IMR-90 (cell line): ENCODE results near the gene MED13.

Experiments
- BHLHE40 ChIP-seq: fragments of 150-350 bp; IDR thresholded peaks from 2 replicates; pipeline ENCODE4 v1.6.1; 2016; ENCODE audit warnings: mild to moderate bottlenecking, low read depth, low read length
- CEBPB ChIP-seq: IDR thresholded peaks from 2 replicates; pipeline ENCODE4 v1.6.1; 2012; ENCODE audit warnings: low read depth, low read length, improper control_type of control experiment
- CTCF ChIP-seq: conservative IDR thresholded peaks from 2 replicates; pipeline ENCODE4 v1.5.1; 2012; ENCODE audit warnings: mild to moderate bottlenecking, low read depth, low read length, improper control_type of control experiment
- MAFK ChIP-seq: IDR thresholded peaks from 2 replicates; pipeline ENCODE4 v1.6.1; 2012; ENCODE audit warnings: low read depth, low read length, improper control_type of control experiment
- MAZ ChIP-seq: IDR thresholded peaks from 2 replicates; pipeline ENCODE4 v1.6.1; 2012; ENCODE audit warnings: low read depth, mild to moderate bottlenecking, low read length, improper control_type of control experiment, moderate library complexity, borderline replicate concordance
- MXI1 ChIP-seq: IDR thresholded peaks from 2 replicates; pipeline ENCODE4 v1.6.1; 2012; ENCODE audit warnings: low read depth, mild to moderate bottlenecking, low read length, moderate library complexity, borderline replicate concordance
- POLR2A ChIP-seq: IDR thresholded peaks from 2 replicates; pipeline ENCODE4 v1.6.1; 2012; ENCODE audit warnings: mild to moderate bottlenecking, low read depth, low read length
- RAD21 ChIP-seq: IDR thresholded peaks from 2 replicates; pipeline ENCODE4 v1.6.1; 2012; ENCODE audit warnings: low read length, improper control_type of control experiment
- RCOR1 ChIP-seq: IDR thresholded peaks from 2 replicates; pipeline ENCODE4 v1.6.1; 2012; ENCODE audit warnings: mild to moderate bottlenecking, low read length, improper control_type of control experiment; ENCODE audit not compliant: insufficient replicate concordance
- RFX5 ChIP-seq: IDR thresholded peaks from 2 replicates; pipeline ENCODE4 v1.8.0; 2012; ENCODE audit warnings: low read depth, mild to moderate bottlenecking, low read length, moderate library complexity
- USF2 ChIP-seq: fragments of 150-350 bp; IDR thresholded peaks from 2 replicates; pipeline ENCODE4 v1.6.1; 2017; ENCODE audit warnings: mild to moderate bottlenecking, antibody characterized with exemption, low read length, low read depth

DNA sequence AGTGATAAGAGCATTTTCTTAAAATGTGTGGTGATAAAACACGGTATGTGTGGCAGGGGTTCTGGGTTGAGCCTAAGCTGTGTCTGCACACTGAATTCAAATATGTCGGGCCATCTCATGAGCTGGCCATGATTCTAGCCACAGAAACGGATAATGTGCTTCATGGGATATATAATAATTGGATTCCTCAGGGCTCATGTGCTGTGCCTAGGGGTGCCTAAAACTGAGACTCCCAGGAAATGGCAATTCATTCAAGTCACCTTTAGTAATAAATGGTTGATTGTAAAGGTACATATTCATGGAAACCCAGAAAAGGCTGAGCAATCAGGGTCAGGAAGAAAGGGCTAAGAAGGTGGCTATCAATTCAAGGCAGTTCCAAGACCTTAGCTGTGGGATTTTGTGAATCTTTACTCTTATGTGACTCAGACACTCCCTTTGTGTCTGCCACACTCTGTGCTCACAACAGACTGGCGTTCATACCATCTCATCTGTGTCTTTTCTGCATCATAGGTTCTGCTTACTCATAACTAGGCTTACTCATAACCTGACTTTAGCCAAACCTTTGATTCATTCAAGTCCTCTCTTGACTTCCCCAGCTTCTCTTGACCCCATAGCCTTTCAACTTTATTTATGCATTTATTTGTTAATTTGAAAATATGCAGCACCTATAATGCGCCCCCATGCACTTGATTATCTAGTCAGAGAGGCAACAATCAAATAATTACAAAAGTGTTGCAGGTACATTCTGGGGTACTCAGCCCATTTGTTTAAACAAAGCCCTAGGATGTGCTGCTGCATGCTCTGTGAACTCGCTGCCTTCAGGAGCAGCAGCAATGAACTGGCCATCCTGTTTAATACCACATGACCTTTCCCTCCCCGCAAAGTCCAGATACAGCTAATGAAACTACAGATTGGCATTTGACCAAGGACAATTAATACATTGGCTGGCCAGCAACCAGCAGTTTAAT, 28.4 kb upstream of the MED13 start:
- TF ChIP-seq CTCF (no peak), POLR2A (no peak), MAFK (no peak), MAZ (no peak), RCOR1 (no peak), RAD21 (no peak), USF2 (no peak), MXI1 (no peak), BHLHE40 (no peak), RFX5 (no peak), CEBPB (no peak)
